Ectodermal cell (in vitro differentiated cells): ENCODE data around the gene NELL1.

Experiments
- H3K27ac ChIP-seq: 2 replicates; pipeline ENCODE4 v1.7.0; 2013; ENCODE audit warnings: mild to moderate bottlenecking, low read depth, low read length; ENCODE audit not compliant: insufficient read depth, poor library complexity, severe bottlenecking
- H3K27me3 ChIP-seq: 2 replicates; pipeline ENCODE4 v1.7.0; 2013; ENCODE audit warnings: mild to moderate bottlenecking, low read length; ENCODE audit not compliant: insufficient read depth, control insufficient read depth, poor library complexity, severe bottlenecking
- H3K36me3 ChIP-seq: one replicate; pipeline ENCODE4 v1.7.0; 2013; ENCODE audit warnings: low read length; ENCODE audit not compliant: control insufficient read depth, insufficient read depth
- H3K4me1 ChIP-seq: one replicate; pipeline ENCODE4 v1.7.0; 2013; ENCODE audit warnings: low read length; ENCODE audit not compliant: control insufficient read depth, insufficient read depth
- H3K4me3 ChIP-seq: 2 replicates; pipeline ENCODE4 v1.7.0; 2013; ENCODE audit warnings: low read depth, low read length, control low read depth; ENCODE audit not compliant: insufficient read depth
- H3K9me3 ChIP-seq: 2 replicates; pipeline ENCODE4 v1.7.0; 2013; ENCODE audit warnings: mild to moderate bottlenecking, low read length, moderate library complexity; ENCODE audit not compliant: control insufficient read depth
- WGBS, 2 experiments: methylation state at CpG; one replicate each; pipeline ENCODE4 v1.1.7; 2013; ENCODE audit warnings: missing lambda C conversion rate in 2 of 2; 5-methylcytosine and 5-hydroxymethylcytosine counted together

NELL1 gene

GRCh38 chr11:21148376-21148775, 479.0 kb downstream of the NELL1 start:
- Histone ChIP-seq H3K36me3 (no peaks in the 10 kb centered on the region), H3K4me1 (no peaks in the 10 kb centered on the region), H3K4me3 (no peak overlapping the region), H3K27ac (no peak overlapping the region), H3K9me3 (no peaks in the 10 kb centered on the region), H3K27me3 (no peaks in the 10 kb centered on the region)
- WGBS, 2 experiments, result 94 to 98% methylated on average over 3 of the region's 3 CpGs

- H3K4me3 ChIP-seq, result no peak overlapping the region
- H3K4me1 ChIP-seq, result no peaks in the 10 kb centered on the region
- 82 to 93% methylated on average over 3 of the region's 3 CpGs for WGBS, 2 experiments
- H3K9me3 ChIP-seq, result no peaks in the 10 kb centered on the region
- no peaks in the 10 kb centered on the region for H3K27me3 ChIP-seq
- no peaks in the 10 kb centered on the region for H3K36me3 ChIP-seq
- H3K27ac ChIP-seq, result no peak overlapping the region
Measured at GRCh38 chr11:21160140-21160539, 490.8 kb downstream of the NELL1 start.

- H3K9me3 ChIP-seq, result no peaks in the 10 kb centered on the region
- no peaks in the 10 kb centered on the region for H3K36me3 ChIP-seq
- H3K4me3 ChIP-seq, result no peak overlapping the region
- no peaks in the 10 kb centered on the region for H3K4me1 ChIP-seq
- H3K27ac ChIP-seq, result no peak overlapping the region
- no peaks in the 10 kb centered on the region for H3K27me3 ChIP-seq
- WGBS, 2 experiments, result 93 to 94% methylated on average over 8 of the region's 8 CpGs
Measured at GRCh38 chr11:21169639-21170038, 500.3 kb downstream of the NELL1 start.

- Histone ChIP-seq H3K27ac (no peak overlapping the region), H3K4me3 (no peak overlapping the region), H3K27me3 (no peaks in the 10 kb centered on the region), H3K4me1 (no peaks in the 10 kb centered on the region), H3K36me3 (no peaks in the 10 kb centered on the region), H3K9me3 (no peaks in the 10 kb centered on the region)
Measured at GRCh38 chr11:21173476-21173875, 504.1 kb downstream of the NELL1 start.

GRCh38 chr11:21174781-21175180, 505.4 kb downstream of the NELL1 start:
- H3K27me3 ChIP-seq, result no peaks in the 10 kb centered on the region
- no peaks in the 10 kb centered on the region for H3K36me3 ChIP-seq
- no peak overlapping the region for H3K27ac ChIP-seq
- 85 to 93% methylated on average over 2 of the region's 2 CpGs for WGBS, 2 experiments
- no peak overlapping the region for H3K4me3 ChIP-seq
- no peaks in the 10 kb centered on the region for H3K9me3 ChIP-seq
- H3K4me1 ChIP-seq, result no peaks in the 10 kb centered on the region

GRCh38 chr11:21177379-21177778, 508.0 kb downstream of the NELL1 start:
- Histone ChIP-seq H3K4me1 (no peaks in the 10 kb centered on the region), H3K27me3 (no peaks in the 10 kb centered on the region), H3K9me3 (no peaks in the 10 kb centered on the region), H3K4me3 (no peak overlapping the region), H3K36me3 (no peaks in the 10 kb centered on the region), H3K27ac (no peak overlapping the region)
- 50% methylated on average over 2 of the region's 2 CpGs; no CpG with 5 or more reads in 1 of the 2 experiments for WGBS, 2 experiments

- no peak overlapping the region for H3K4me3 ChIP-seq
- no peak overlapping the region for H3K27ac ChIP-seq
- no peaks in the 10 kb centered on the region for H3K36me3 ChIP-seq
- H3K9me3 ChIP-seq, result no peaks in the 10 kb centered on the region
- no peaks in the 10 kb centered on the region for H3K4me1 ChIP-seq
- 78% methylated on average over 1 of the region's 1 CpG; no CpG with 5 or more reads in 1 of the 2 experiments for WGBS, 2 experiments
- H3K27me3 ChIP-seq, result no peaks in the 10 kb centered on the region
Measured at GRCh38 chr11:21179770-21180169, 510.4 kb downstream of the NELL1 start.

- 87 to 88% methylated on average over 3 of the region's 3 CpGs for WGBS, 2 experiments
- Histone ChIP-seq H3K27ac (no peak overlapping the region), H3K36me3 (no peaks in the 10 kb centered on the region), H3K4me3 (no peak overlapping the region), H3K4me1 (no peaks in the 10 kb centered on the region), H3K27me3 (no peaks in the 10 kb centered on the region), H3K9me3 (no peaks in the 10 kb centered on the region)
Measured at GRCh38 chr11:21180182-21180581, 510.8 kb downstream of the NELL1 start.

GRCh38 chr11:21185959-21186358, 516.6 kb downstream of the NELL1 start:
- H3K36me3 ChIP-seq, result no peaks in the 10 kb centered on the region
- no peaks in the 10 kb centered on the region for H3K27me3 ChIP-seq
- H3K4me1 ChIP-seq, result no peaks in the 10 kb centered on the region
- H3K27ac ChIP-seq, result no peak overlapping the region
- H3K9me3 ChIP-seq, result no peaks in the 10 kb centered on the region
- no peak overlapping the region for H3K4me3 ChIP-seq

- 94% methylated on average over 2 to 3 of the region's 3 CpGs for WGBS, 2 experiments
- no peak overlapping the region for H3K27ac ChIP-seq
- H3K4me3 ChIP-seq, result no peak overlapping the region
- H3K4me1 ChIP-seq, result no peaks in the 10 kb centered on the region
- no peaks in the 10 kb centered on the region for H3K27me3 ChIP-seq
- no peaks in the 10 kb centered on the region for H3K9me3 ChIP-seq
- no peaks in the 10 kb centered on the region for H3K36me3 ChIP-seq
Measured at GRCh38 chr11:21190181-21190580, 520.8 kb downstream of the NELL1 start.

GRCh38 chr11:21195995-21196394, 526.6 kb downstream of the NELL1 start:
- H3K36me3 ChIP-seq, result no peaks in the 10 kb centered on the region
- H3K4me1 ChIP-seq, result no peaks in the 10 kb centered on the region
- WGBS, 2 experiments, result 46 to 49% methylated on average over 2 of the region's 2 CpGs
- H3K4me3 ChIP-seq, result no peak overlapping the region
- no peaks in the 10 kb centered on the region for H3K9me3 ChIP-seq
- no peaks in the 10 kb centered on the region for H3K27me3 ChIP-seq
- no peak overlapping the region for H3K27ac ChIP-seq
